Suppressor macrophage treated with lipopolysaccharide for 4 hours (primary cell): Measurements from ENCODE around the gene UBE2H.
A peak's percentile ranks its signal among the peaks of the same experiment; 100 is the strongest.
"Not testable (repeated sequence)": the region's sequence is repeated elsewhere in the genome, so short reads cannot be mapped to it uniquely, and the experiment has no call there.

Experiments
- DNase-seq: peaks from one replicate; pipeline ENCODE4 v3.0.0-alpha.2; 2020

The UBE2H gene

DNA sequence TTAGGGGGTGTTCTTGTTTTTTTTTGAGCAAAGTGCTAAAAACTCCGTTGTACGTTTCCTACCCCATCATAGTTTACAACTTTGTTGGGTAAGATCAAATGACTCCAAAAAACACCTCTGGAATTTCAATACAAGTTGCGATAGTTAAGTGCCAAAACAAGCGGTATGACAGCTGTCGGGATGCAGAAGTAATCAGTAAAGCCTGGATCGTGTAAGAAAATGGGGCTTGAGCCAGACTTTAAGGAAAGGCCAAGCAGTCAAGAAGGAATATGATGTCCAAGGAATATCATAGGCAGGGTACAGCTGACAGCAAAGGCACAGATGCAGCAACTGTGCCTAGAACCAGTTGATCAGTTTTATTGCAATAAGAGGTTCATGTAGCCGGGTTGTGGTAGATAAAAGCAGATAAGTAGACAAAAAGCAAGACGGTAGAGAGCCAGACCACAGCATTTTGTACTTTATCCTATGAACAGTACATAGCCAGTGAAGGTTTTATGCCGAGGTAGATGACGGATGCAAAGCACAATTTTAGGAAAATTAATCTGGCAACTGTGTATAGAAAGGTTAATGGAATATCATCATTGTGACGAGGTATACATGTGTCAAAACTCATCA is 45.5 kb downstream of the UBE2H start:
- no peak for DNase-seq

DNA sequence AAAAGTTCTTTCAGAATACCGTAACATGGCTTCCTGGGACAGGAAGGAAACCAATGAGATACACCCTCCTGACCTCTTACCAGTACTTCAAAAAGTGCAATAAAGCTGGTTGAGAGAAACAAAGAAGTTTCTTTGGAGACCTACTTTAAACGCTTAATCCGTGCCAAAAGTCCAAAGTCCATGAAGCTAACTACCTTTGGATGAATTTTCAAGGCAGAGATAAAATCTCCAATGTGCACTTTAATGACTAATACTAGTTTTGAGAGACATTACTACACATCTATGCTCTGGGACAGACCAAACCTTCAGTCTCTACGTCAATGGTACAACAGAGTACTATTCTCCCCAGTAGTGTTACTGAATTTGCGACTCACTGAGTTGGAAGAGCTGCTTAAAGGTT is 46.1 kb downstream of the UBE2H start:
- no peak for DNase-seq

DNA sequence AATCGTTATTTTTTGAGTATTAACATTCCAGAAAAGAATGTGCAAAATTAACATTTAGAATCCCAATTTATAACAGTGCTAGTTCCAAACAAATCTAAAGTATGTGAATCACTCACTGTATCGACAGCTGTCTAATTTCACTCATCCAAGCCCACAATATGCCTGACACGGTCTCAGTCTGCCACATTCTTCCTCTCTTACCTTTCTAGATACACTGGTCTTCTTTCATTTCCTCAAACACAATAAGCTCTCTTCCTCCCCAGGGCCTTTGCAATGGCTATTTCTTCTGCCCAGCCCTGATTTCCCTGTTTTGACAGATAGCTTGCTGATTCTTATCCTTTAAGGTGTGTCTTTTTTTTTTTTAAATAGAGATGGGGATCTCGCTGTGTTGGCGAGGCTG is 48.8 kb downstream of the UBE2H start:
- DNase-seq, result no peak

DNA sequence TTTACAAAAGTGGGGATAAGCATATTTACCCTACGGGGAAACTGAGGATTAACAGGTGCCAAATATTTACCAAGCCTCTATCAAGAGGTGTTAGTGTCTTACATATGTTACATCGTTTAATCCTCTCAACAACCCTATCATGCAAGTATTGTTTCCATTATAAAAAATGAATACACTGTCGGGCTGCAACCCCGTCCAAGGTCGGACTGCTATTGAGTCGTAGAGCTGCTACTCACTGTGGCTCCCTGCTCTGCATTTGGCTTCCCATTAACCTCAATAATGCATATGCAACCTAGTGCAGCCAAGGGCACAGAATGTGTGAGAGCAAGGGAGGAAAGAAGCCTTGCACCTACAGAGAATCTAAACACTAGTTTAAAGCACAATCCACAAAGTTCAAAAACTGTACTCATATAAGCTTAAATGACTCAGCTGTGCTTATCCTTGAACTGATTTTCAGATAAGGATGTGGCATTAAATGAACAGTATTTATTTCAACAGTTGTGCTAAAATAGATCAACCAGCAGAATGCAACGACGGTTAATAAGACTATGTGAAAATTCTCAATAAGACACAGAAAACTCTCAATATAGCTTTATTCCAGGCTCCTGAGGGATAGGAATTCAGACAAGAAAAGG is 49.9 kb downstream of the UBE2H start:
- no peak for DNase-seq

DNA sequence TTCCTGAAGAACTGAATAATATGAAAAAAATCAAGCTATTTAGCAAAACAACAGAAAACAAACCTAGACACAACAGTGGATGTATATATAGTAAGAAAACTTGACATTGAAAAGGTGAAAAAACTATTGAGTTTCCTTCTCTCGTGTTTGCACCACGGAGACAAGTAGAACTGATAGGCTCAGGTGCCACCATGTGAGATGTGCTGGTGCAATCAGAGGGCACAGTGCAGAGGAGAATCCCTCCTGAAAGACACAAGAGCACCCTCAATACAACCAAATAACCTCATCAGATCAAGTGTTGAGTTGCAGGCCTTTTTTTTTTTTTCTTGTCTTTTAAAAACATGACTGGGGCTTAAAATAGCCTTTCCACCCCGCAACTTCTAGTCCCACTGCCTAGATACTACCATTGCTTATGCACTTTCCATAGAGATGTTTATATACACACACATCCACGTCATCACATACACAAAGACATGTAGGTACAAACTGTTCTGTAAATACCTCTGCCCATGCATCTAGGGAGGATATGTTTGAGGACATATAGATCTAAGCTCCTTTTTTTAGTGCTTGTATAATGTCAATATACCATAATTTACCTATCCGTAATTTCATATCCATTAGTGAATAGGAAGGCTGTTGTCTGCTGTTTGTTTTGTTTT is 54.1 kb downstream of the UBE2H start:
- no peak for DNase-seq

DNA sequence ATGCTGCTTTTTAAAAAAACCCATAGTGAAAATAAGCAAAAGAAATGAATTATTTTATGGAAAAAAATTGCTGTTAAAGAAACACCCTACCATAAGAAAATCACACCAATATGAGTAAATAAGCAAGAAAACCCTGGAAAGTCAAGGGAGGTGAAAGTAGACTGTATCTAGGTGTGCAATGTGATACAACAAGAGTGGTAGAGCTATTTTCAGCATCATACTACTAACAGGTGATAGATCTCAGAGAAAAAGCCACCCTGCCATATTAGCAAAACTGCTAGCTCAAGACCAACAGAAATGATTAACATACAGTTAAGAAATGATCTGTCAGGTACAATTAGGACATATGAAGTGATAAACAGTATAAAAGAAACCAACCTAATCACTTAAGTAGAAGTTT is 54.8 kb downstream of the UBE2H start:
- DNase-seq, result no peak

DNA sequence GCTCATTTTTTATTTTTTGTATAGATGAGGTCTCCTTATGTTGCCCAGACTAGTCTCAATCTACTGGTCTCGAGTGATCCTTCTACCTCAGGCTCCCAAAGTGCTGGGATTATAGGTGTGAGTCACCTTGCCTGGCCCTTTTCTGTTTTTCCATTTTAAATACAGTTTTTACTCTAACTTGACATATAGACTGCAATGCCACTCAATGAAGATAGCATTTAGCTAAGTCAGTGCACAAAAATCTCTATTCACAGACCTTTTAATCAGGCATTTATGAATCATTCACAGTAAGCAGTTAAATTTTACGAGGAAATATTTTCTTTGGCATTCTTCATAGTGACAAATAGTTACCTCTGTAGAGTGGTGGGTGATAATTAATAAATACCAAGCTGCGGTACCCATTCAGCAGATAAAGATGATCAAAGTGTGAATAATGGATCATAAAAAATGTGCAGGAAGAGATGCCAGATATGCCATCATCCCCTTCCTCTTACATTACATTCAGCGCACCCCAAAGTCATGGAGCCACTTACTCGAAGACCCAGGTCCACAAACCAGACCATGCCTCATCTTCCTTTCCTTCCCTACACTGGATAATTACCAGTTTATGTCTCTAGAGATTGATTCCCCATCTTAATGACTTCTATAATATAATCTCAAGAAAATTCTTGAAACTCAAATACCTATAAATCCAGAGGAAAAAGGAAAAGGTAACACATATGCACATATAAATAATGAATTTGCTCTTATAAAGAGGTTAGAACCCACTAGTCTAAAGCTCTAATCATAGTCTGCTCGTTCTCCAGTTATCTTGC is 56.0 kb downstream of the UBE2H start:
- DNase-seq, result no peak

DNA sequence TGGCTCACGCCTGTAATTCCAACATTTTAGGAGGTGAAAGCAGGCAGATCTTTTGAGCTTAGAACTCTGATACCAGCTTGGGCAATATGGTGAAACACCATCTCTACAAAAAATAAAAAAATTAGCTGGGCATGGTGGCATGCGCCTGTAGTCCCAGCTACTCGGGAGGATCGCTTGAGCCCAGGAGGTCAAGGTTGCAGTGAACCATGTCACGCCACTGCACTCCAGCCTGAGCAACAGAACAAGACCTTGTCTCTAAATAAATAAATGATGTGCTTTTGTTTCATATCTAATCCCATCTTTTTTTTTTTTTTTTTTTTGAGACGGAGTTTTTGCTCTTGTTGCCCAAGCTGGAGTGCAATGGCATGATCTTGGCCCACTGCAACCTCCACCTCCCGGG is 58.6 kb downstream of the UBE2H start:
- DNase-seq, result not testable (repeated sequence)

DNA sequence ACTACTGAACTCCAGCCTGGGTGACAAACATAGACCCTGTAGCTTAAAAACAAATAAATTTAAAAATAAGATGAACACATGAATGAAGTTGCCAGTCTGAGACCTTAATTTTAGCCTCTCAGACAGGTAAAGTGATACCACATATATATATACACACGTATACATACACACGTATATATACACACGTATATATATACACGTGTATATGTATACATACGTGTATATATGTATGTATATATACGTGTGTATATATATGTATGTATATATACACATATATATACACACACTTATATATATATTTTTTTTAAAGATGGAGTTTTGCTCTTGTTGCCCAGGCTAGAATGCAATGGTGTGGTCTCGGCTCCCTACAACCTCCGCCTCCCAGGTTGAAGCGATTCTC is 62.7 kb downstream of the UBE2H start:
- DNase-seq, result no peak

DNA sequence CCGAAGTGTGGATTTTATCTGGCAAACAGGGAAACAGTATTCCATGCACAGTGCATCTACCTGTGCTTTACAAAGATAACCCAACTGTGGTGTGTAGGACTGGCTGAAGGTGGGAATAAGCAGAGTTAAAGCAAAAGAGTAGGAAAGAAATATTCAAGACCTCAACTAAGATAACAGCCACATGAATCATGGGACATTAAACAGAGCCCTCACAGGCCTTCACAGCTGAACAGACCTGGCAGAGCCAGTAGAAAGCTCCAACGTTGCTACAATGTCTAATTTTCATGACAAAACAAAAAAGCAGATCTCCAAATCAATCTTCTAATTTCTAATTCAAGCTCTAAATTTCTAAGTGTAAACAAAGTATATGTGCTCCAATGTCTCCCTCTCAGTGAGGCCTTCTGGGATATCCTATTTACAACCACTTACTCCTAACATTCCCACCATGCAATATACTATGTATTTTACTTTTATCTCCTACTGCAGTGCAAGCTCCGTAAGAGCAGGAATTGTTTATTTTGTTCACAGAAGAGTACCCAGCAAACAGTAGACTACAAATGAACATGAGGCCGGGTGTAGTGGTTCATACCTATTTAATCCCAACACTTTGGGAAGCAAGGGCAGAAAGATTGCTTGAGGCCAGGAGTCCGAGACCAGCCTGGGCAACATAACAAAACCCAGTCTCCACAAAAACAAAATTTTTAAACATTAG is 63.5 kb downstream of the UBE2H start:
- DNase-seq, result no peak

DNA sequence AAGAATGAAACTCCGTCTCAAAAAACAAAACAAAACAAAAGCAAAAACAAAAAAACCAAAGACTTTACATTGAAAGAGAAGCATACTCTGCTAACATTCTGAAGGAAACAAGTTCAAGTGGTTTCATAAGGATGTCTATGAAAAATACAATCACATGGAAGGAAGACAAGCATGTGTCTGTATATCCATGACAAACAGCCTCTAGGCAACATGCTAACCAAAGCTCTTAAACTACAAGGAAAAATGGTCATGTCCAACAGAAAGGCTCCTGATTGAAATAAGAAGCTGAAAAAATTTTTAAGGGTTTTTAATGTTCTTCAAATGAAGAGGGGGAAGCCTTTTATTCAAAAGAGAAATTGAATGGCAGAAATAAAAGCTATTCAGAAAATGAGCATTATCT is 64.9 kb downstream of the UBE2H start:
- DNase-seq, result no peak

DNA sequence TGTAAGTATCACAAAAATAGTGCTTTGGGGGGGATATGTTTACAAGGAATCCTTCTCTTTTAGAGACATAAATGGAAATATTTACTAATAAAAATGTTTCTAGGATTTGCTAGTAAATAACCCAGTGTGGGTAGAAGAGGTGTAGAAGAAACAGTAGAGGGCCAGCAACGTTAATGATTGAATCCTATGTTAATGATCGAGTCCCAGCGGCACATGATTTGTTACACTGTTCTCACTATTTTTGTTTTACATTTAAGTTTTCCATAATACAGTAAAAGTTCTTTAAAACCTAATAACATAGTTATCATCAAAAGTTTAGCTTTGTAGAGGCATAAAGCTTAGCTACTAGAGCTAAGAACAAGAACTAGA is 66.0 kb downstream of the UBE2H start:
- no peak for DNase-seq

DNA sequence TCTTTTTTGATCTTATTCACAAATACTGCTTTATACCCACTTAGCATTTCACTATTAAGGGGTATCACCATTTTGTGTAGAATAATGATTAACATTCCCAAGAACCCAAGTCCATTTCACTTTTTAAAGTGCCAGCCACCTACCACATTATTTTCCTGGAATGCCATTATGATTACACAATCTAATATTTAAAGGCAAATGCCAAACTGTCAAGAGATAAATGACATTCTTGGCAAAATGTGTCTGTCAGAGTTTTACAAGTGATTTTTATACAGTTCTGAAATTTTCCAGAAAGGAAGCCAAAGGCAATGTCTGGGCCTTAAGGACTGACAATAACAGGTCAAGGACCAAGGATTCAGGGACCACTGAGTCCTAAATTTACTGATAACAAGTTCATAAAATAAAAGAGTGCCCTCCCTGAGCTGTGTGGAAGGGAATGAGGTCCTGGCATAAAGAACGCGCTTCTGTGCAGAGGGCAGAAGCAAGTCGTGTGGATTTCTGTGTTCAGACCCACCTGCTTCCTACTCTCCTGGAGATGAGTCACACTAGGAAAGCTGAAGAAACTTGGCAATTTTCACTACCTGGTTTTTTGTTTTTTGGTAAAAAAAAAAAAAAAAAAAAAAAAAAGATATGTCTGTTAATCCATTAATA is 66.5 kb downstream of the UBE2H start:
- DNase-seq, result no peak

DNA sequence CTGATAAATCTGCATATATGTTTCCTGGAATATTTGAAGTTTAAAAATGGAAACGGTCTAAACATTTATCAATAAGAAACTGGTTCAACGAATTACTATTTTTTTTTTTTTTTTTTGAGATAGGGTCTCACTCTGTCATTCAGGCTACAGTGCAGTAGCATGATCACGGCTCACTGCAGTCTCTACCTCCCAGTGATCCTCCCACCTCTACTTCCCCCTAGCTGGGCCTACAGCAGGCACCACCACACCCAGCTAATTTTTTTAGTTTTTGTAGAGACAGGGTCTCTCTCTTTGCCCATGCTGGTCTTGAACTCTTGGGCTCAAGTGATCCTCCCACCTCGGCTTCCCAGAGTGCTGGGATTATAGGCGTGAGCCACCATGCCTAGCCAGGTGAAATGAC is 68.3 kb downstream of the UBE2H start:
- DNase-seq, result no peak

DNA sequence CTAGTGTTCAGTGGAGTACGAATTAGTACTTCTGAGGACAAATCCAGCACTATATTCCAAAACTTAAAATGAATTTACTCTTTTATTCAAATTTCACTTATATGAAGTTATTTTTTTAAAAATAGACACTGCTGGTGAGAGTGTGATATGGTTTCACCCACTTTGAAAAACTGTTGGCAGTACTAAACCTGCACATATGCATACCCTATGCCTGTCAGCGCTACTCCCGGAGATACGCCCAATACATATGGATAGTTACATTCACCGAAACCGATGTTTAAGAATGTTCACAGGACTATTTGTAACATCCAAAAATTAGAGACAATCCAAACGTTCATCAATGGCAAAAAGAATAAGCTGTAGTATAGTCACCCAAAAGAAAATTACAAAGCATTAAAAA is 69.6 kb downstream of the UBE2H start:
- no peak for DNase-seq

DNA sequence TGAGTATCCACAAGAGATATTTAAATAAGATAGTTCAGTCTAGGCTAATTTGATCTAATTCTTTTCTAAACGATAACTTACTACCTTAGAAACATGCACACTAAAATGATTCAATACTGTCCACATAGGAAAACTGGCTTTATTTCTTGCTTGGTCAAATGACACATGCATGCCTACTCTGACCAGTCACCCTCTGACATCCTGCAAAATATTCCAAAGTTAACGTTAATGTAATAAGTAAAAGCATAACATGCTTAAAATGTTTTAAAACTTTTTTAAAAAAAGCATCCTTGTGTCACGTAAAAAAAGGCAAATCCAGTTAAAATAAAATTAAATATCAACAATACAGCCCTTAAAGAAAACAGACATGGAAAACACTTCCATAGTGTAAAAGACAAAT is 70.2 kb downstream of the UBE2H start:
- no peak for DNase-seq

DNA sequence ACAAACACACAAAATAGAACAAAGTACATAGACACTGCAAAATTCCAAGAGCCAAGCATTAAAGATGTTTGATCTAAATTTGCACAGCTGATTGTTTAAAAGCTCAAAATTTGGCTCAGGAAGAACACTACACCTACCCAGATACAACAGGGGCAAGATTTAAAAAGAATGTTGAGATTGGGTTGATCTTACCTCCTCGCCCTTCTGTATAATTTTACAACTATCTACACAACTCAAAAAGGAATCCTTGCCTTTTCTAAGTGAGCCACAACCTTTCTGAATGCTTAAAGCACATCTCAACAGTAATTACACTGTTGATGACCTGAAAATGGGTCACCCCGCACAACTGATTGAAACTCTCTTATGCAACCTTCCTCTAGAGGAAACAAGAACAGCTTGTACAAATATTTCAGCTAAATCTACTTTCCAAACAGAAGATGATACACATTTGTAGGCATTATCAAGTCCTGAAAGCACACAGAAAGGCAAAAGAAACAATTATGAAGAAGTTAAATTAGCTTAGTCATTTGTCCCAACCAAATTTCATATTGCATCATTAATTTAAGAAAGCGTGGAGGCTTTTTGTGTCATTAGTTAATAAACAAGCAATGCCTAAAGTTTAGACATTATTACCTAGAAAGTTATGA is 75.5 kb downstream of the UBE2H start:
- peak; percentile 33 for DNase-seq

DNA sequence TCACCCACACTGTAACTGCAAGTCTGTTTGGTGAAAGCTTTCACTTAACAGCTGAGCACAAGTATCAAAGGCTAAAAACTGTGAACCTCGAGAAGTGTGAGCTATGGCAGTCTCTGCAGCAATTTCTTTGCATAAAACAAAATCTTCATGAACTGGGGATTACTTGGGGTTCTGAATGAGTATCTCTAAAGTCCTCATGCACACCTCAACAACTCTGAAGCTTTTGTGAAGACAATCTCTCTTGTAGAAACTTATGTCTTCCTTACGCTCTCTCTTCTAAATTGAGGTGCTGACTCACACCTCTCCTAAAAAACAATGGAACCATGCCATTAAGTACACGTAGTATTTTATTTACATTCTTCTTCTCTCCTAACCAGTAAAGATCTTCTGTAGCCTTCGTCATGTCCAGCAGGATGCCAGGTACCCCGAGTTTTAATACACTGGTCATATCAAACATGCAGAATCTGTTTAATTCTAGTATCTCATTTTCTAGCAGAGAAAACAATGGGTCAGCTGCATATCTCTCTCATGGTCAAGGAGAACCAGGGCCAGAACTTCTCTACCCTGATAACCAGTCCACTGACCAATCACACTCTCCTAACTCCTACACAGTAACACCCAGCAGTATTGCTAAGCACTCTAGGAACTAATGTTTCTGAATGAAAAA is 76.9 kb downstream of the UBE2H start:
- no peak for DNase-seq

DNA sequence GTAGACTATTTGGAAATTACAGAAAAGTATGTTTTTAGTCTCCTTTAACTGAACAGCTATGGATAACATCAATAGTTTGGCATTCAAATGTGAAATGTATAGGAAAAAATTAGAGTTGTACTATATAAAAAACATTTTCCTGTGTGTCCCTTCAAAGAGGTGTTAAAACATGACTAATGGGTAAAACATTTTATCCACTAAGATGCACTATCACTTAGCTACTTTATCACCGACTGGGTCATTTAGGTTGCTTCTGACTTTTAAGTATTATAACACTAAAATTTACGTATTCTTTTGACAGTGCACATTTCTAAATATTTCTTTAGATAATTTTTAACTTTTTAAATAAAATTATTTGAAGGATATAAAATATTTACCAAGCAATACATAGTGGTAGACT is 77.6 kb downstream of the UBE2H start:
- DNase-seq, result no peak

DNA sequence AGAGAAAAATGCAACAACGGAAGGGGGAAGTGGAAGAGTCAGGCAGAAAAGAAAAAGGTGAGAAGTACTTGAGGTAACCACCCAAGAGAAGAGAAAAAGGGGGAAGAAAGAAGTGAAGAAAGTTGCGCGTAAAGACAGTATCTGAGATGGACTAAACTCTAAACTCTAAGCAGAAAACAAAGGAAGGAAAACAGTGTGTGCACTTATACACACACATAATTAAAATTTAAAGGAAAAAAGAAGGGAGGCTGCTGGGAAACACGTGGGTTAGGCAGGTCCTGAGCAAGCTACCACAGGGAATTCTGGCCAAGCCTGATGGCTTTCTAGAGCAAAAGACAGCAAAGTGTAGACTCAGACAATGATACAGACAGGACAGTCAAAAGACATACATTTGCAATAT is 78.0 kb downstream of the UBE2H start:
- no peak for DNase-seq

DNA sequence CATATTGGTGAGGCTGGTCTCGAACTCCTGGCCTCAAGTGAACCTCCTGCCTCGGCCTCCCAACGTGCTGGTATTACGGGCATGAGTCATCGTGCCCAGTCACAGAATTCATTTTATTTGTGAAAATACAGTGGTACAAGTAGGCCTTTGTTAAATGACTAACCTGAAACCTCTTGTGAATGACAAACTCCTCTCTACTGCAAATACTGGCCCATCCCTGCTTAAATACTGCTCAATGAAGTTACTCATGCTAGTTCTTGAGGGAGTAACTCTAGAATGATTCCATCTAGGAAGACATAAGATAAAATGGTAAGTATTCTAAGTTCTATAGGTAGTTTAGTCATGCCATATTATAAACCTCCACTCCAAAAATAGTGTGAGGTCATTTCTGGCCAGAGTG is 80.7 kb downstream of the UBE2H start:
- no peak for DNase-seq

DNA sequence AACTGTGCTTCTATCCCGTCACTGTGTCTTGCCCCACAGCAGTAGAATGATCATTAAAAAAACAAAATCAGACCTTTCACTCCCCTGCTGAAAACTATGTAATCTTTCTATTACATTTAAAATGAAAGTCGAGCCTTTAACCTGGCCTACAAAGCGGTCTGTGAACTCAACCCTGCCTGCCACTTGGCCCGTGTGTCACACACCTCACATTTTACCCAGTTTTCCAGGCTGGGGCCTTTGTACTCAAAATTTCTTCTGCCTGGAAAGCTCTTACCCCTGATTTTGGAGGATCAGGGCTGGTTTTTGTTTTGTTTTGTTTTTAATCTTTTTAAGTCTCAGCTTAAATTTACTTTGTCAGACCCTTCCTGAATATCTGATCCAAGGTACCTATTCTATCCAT is 82.1 kb downstream of the UBE2H start:
- no peak for DNase-seq
